ENCODE measurements around the gene CDC42EP5.

GRCh38 chr19:54477650-54478049 lies 4.6 kb upstream of the CDC42EP5 start:
- no peak for TF ChIP-seq E2F4 (CRISPR knock-in tag; IDR thresholded peaks at IDR 0.05; ENCODE audit: borderline replicate concordance, low read depth)
- no peak for TF ChIP-seq CTCF (IDR thresholded peaks at IDR 0.05)
- no peak for TF ChIP-seq ATF2 (CRISPR knock-in tag; IDR thresholded peaks at IDR 0.05; ENCODE audit: borderline replicate concordance, low read depth)
- no peak for TF ChIP-seq MAX (CRISPR knock-in tag; IDR thresholded peaks at IDR 0.05)
- no peak for TF ChIP-seq SP1 (CRISPR knock-in tag; conservative IDR thresholded peaks at IDR 0.05)
- no peak for TF ChIP-seq E2F5 (CRISPR knock-in tag; IDR thresholded peaks at IDR 0.05)
- TF ChIP-seq FOXP1 (CRISPR knock-in tag; IDR thresholded peaks at IDR 0.05; ENCODE audit: borderline replicate concordance): no peak
- no peak for TF ChIP-seq ATF3 (CRISPR knock-in tag; conservative IDR thresholded peaks at IDR 0.05)
- no peak for TF ChIP-seq USF1 (CRISPR knock-in tag; IDR thresholded peaks at IDR 0.05)
- no peak for TF ChIP-seq USF2 (CRISPR knock-in tag; IDR thresholded peaks at IDR 0.05)
- TF ChIP-seq GTF2I (CRISPR knock-in tag; conservative IDR thresholded peaks at IDR 0.05): no peak
